ENCODE results near the gene RAET1L.

DNA sequence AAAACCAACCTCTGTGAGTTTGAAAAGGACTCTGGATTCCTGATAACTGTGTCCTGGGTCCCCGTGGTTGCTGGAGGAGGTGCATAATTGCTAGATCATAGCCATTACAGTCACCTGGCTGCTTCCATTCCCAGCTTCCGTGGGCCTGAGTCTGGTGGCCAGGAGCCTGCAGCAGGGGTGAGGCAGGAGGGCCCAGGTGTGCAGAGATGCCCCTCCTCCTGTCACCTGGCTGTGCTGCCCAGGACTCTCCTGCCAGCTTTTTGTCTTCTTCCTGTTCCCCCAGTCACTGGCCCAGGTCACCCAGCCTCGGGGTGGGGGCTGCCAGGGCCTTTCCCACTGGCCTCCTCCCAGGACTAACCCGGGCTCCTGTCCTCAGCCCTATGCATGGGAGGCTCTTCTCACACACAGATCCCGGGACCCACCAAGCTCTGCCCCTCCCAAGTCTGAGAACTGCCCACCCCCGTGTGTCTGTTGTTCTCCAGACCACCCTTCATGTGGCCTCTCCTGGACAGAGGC, 30.0 kb downstream of the RAET1L start:
- TF ChIP-seq, protein P1, sequence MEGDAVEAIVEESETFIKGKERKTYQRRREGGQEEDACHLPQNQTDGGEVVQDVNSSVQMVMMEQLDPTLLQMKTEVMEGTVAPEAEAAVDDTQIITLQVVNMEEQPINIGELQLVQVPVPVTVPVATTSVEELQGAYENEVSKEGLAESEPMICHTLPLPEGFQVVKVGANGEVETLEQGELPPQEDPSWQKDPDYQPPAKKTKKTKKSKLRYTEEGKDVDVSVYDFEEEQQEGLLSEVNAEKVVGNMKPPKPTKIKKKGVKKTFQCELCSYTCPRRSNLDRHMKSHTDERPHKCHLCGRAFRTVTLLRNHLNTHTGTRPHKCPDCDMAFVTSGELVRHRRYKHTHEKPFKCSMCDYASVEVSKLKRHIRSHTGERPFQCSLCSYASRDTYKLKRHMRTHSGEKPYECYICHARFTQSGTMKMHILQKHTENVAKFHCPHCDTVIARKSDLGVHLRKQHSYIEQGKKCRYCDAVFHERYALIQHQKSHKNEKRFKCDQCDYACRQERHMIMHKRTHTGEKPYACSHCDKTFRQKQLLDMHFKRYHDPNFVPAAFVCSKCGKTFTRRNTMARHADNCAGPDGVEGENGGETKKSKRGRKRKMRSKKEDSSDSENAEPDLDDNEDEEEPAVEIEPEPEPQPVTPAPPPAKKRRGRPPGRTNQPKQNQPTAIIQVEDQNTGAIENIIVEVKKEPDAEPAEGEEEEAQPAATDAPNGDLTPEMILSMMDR (conservative IDR thresholded peaks at IDR 0.05; ENCODE audit: low read depth in 2 of 2), result no peak
- TF ChIP-seq EZH2 (IDR thresholded peaks at IDR 0.05; ENCODE audit: low read depth, unreplicated experiment), result no peak
- no peak for TF ChIP-seq CREB1 (CRISPR knock-in tag; IDR thresholded peaks at IDR 0.05; ENCODE audit: low read depth)
- TF ChIP-seq POLR2AphosphoS5 (IDR thresholded peaks at IDR 0.05; ENCODE audit: low read depth), result no peak
- no peak for TF ChIP-seq ZNF114 (CRISPR knock-in tag; IDR thresholded peaks at IDR 0.05)
- no peak for TF ChIP-seq JUNB (IDR thresholded peaks at IDR 0.05; ENCODE audit: unreplicated experiment)
- TF ChIP-seq REST (IDR thresholded peaks at IDR 0.05; ENCODE audit: unreplicated experiment), result no peak
- TF ChIP-seq ETS1 (IDR thresholded peaks at IDR 0.05), result no peak
- no peak for TF ChIP-seq EZH2phosphoT487 (IDR thresholded peaks at IDR 0.05; ENCODE audit: unreplicated experiment)
- no peak for TF ChIP-seq ZNF331 (CRISPR knock-in tag; IDR thresholded peaks at IDR 0.05; ENCODE audit: low read depth)
- TF ChIP-seq NANOG (IDR thresholded peaks at IDR 0.05; ENCODE audit: borderline replicate concordance), result no peak
- TF ChIP-seq STAT1 (IDR thresholded peaks at IDR 0.05; ENCODE audit: unreplicated experiment), result no peak

Data from GM23338 (cell line).